ENCODE measurements around the gene KNSTRN. TPM values are rescaled to one million over a fixed set of nuclear protein-coding genes. Genes with fewer than 3 reads are reported as not detected.

KNSTRN gene
- total RNA-seq, 1 donor from 2014 or later, result 48.4 TPM

GRCh38 chr15:40421246-40422157, 39.0 kb downstream of the KNSTRN start:
- Mint-ChIP-seq H3K36me3 (ENCODE audit: low read depth) (peaks cover 3% of the 10 kb centered on the region), H3K27me3 (ENCODE audit: insufficient read depth) (no peaks in the 10 kb centered on the region), H3K27ac (no peak overlapping the region), H3K9me3 (no peaks in the 10 kb centered on the region), H3K4me3 (no peak overlapping the region), H3K4me1 (ENCODE audit: low read depth) (no peaks in the 10 kb centered on the region)
- intact Hi-C loops (cut with micrococcal nuclease), result loop anchor here (1.0 to 10.0 kb wide), 7 partner anchors 16 to 207 kb away; partner anchors contain the start of genes IVD and KNSTRN
- DNase-seq (ENCODE audit: low spot score), result peak; percentile 72

GRCh38 chr15:40424483-40425115, 42.1 kb downstream of the KNSTRN start:
- Mint-ChIP-seq H3K27me3 (ENCODE audit: insufficient read depth) (peaks cover 2% of the 10 kb centered on the region), H3K27ac (no peak overlapping the region), H3K9me3 (no peaks in the 10 kb centered on the region), H3K4me1 (ENCODE audit: low read depth) (no peaks in the 10 kb centered on the region), H3K4me3 (no peak overlapping the region), H3K36me3 (ENCODE audit: low read depth) (no peaks in the 10 kb centered on the region)
- intact Hi-C loops (cut with micrococcal nuclease), result loop anchor here (5.0 to 10.0 kb wide), 2 partner anchors 42 to 210 kb away; partner anchors contain the start of gene KNSTRN
- DNase-seq (ENCODE audit: low spot score), result no peak

- H3K27me3 Mint-ChIP-seq (ENCODE audit: insufficient read depth), result peaks cover 7% of the 10 kb centered on the region
- no peaks in the 10 kb centered on the region for H3K36me3 Mint-ChIP-seq (ENCODE audit: low read depth)
- intact Hi-C loops (cut with micrococcal nuclease), result loop anchor here (10.0 kb wide), 1 partner anchor 211 kb away; no protein-coding TSS in a partner anchor
- no peaks in the 10 kb centered on the region for H3K9me3 Mint-ChIP-seq
- no peak for DNase-seq (ENCODE audit: low spot score)
- H3K4me1 Mint-ChIP-seq (ENCODE audit: low read depth), result no peaks in the 10 kb centered on the region
- H3K27ac Mint-ChIP-seq, result no peak overlapping the region
- no peak overlapping the region for H3K4me3 Mint-ChIP-seq
Measured at GRCh38 chr15:40425681-40426080, 43.2 kb downstream of the KNSTRN start.

GRCh38 chr15:40427188-40427587, 44.7 kb downstream of the KNSTRN start:
- Mint-ChIP-seq H3K4me1 (ENCODE audit: low read depth) (no peaks in the 10 kb centered on the region), H3K27ac (no peak overlapping the region), H3K9me3 (no peaks in the 10 kb centered on the region), H3K4me3 (no peak overlapping the region), H3K36me3 (ENCODE audit: low read depth) (no peaks in the 10 kb centered on the region), H3K27me3 (ENCODE audit: insufficient read depth) (peaks cover 7% of the 10 kb centered on the region)
- DNase-seq (ENCODE audit: low spot score), result no peak
- intact Hi-C loops (cut with micrococcal nuclease), result loop anchor here (10.0 kb wide), 1 partner anchor 212 kb away; no protein-coding TSS in a partner anchor

GRCh38 chr15:40428185-40428584, 45.7 kb downstream of the KNSTRN start:
- peaks cover 8% of the 10 kb centered on the region for H3K27me3 Mint-ChIP-seq (ENCODE audit: insufficient read depth)
- H3K4me3 Mint-ChIP-seq, result no peak overlapping the region
- intact Hi-C loops (cut with micrococcal nuclease), result loop anchor here (10.0 kb wide), 1 partner anchor 213 kb away; no protein-coding TSS in a partner anchor
- H3K4me1 Mint-ChIP-seq (ENCODE audit: low read depth), result no peaks in the 10 kb centered on the region
- H3K27ac Mint-ChIP-seq, result no peak overlapping the region
- no peaks in the 10 kb centered on the region for H3K36me3 Mint-ChIP-seq (ENCODE audit: low read depth)
- H3K9me3 Mint-ChIP-seq, result no peaks in the 10 kb centered on the region
- DNase-seq (ENCODE audit: low spot score), result no peak

DNA sequence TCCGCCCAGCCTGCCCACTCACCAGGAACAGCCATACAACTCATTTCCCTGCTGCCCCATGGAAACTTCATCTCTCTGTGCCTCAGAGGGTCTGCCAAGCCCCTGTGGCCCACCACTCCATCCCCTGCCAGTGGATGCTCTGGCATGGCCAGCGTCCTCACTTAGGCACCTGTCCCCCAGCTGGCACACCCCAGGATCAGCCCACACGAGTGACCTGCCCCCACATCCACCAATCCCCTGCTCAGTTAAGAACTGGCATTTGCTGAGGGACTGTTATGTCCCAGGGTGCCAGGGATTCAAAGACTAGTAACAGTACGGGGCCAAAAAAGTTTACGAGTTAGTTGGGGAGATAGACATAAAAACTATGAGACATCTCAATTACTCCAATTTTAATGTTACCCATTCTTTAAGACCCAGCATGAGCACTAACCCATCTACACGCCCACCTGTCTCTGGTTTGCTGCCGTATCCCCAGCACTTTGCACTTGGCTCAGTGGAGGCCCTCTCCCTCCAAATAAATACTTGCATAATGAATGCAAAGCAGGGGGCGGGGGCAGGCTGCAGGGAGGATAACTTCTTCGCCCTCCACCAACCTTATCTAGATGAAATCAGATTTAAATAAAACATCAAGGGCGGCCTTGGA, 46.7 kb downstream of the KNSTRN start:
- H3K36me3 Mint-ChIP-seq (ENCODE audit: low read depth), result no peaks in the 10 kb centered on the region
- no peak overlapping the region for H3K27ac Mint-ChIP-seq
- no peaks in the 10 kb centered on the region for H3K9me3 Mint-ChIP-seq
- DNase-seq (ENCODE audit: low spot score), result no peak
- no peaks in the 10 kb centered on the region for H3K4me1 Mint-ChIP-seq (ENCODE audit: low read depth)
- intact Hi-C loops (cut with micrococcal nuclease), result loop anchor here (10.0 kb wide), 1 partner anchor 214 kb away; no protein-coding TSS in a partner anchor
- H3K4me3 Mint-ChIP-seq, result no peak overlapping the region
- H3K27me3 Mint-ChIP-seq (ENCODE audit: insufficient read depth), result peaks cover 10% of the 10 kb centered on the region

- peaks cover 20% of the 10 kb centered on the region for H3K27me3 Mint-ChIP-seq (ENCODE audit: insufficient read depth)
- intact Hi-C loops (cut with micrococcal nuclease), result no loop called here
- H3K36me3 Mint-ChIP-seq (ENCODE audit: low read depth), result no peaks in the 10 kb centered on the region
- no peaks in the 10 kb centered on the region for H3K4me1 Mint-ChIP-seq (ENCODE audit: low read depth)
- no peaks in the 10 kb centered on the region for H3K9me3 Mint-ChIP-seq
- no peak overlapping the region for H3K4me3 Mint-ChIP-seq
- DNase-seq (ENCODE audit: low spot score), result no peak
- H3K27ac Mint-ChIP-seq, result no peak overlapping the region
Measured at GRCh38 chr15:40430271-40430805, 47.8 kb downstream of the KNSTRN start.

- Mint-ChIP-seq H3K36me3 (ENCODE audit: low read depth) (no peaks in the 10 kb centered on the region), H3K9me3 (no peaks in the 10 kb centered on the region), H3K27me3 (ENCODE audit: insufficient read depth) (peaks cover 61% of the 10 kb centered on the region), H3K4me3 (no peak overlapping the region), H3K27ac (no peak overlapping the region), H3K4me1 (ENCODE audit: low read depth) (peaks cover 6% of the 10 kb centered on the region)
- intact Hi-C loops (cut with micrococcal nuclease), result no loop called here
- DNase-seq (ENCODE audit: low spot score), result no peak
Measured at GRCh38 chr15:40435023-40435709, 52.6 kb downstream of the KNSTRN start.

GRCh38 chr15:40435710-40436089, 53.2 kb downstream of the KNSTRN start:
- H3K4me3 Mint-ChIP-seq, result peak overlapping the region; percentile 20
- no peaks in the 10 kb centered on the region for H3K9me3 Mint-ChIP-seq

DNA sequence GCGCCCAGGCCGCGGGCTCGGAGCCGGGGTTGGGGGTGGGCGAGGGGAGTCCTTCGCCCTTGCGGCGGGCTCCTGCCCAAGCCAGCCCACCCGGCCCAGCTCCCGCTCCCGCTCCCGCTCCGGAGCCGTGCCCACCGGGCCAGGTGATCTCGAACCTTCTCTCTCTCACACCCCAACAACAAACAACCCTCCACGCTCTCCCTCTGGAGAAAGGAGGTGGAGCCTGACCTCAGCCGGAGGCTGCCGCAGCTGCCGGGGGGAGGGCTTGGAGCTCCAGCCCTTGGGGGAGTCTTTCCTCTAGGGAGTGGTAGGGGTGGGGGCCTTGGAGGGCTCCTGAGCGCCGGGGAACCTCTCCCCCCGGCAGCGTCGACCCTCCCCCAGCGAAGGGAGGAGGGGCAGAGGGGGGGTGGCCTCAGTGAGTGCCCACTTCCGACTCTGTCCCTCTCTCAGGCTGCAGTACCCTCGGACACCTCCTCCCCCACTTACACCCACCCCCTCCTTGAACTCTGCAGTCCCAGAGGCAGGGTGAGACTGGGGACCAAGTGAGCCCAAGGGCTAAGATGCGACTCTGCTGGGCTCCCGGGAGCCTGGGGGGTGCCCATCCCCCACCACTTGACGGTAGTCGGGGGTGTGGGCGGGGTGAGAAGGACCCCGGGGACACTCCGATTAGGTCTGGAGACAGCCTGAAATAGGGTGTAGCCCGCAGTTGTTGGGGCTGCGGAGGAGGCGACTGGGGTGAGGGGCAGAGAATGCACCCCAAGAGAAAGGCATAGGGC, 53.8 kb downstream of the KNSTRN start:
- H3K4me3 Mint-ChIP-seq, result peak overlapping the region; percentile 56
- H3K9me3 Mint-ChIP-seq, result no peaks in the 10 kb centered on the region
- intact Hi-C loops (cut with micrococcal nuclease), result no loop called here
- no peak for DNase-seq (ENCODE audit: low spot score)
- no peak overlapping the region for H3K27ac Mint-ChIP-seq
- no peaks in the 10 kb centered on the region for H3K36me3 Mint-ChIP-seq (ENCODE audit: low read depth)
- peaks cover 57% of the 10 kb centered on the region for H3K27me3 Mint-ChIP-seq (ENCODE audit: insufficient read depth)
- peaks cover 7% of the 10 kb centered on the region for H3K4me1 Mint-ChIP-seq (ENCODE audit: low read depth)

More at GRCh38 chr15:40435710-40436089, 53.2 kb downstream of the KNSTRN start:
- intact Hi-C loops (cut with micrococcal nuclease), result no loop called here
- H3K27ac Mint-ChIP-seq, result no peak overlapping the region
- H3K36me3 Mint-ChIP-seq (ENCODE audit: low read depth), result no peaks in the 10 kb centered on the region
- H3K4me1 Mint-ChIP-seq (ENCODE audit: low read depth), result peaks cover 7% of the 10 kb centered on the region
- DNase-seq (ENCODE audit: low spot score), result no peak
- peaks cover 57% of the 10 kb centered on the region for H3K27me3 Mint-ChIP-seq (ENCODE audit: insufficient read depth)

GRCh38 chr15:40436892-40437751, 54.6 kb downstream of the KNSTRN start:
- Mint-ChIP-seq H3K4me3 (peak overlapping the region; percentile 56), H3K27ac (no peak overlapping the region), H3K4me1 (ENCODE audit: low read depth) (peaks cover 7% of the 10 kb centered on the region), H3K9me3 (no peaks in the 10 kb centered on the region), H3K36me3 (ENCODE audit: low read depth) (no peaks in the 10 kb centered on the region), H3K27me3 (ENCODE audit: insufficient read depth) (peaks cover 57% of the 10 kb centered on the region)
- intact Hi-C loops (cut with micrococcal nuclease), result no loop called here
- DNase-seq (ENCODE audit: low spot score), result no peak

Measured in activated T-helper 1 cell treated with anti-CD3 and anti-CD28 coated beads, Interleukin-12 subunit alpha, Interleukin-12 subunit beta, Interleukin-2, Interleukin-4 antibody, amounts not matched to agents 30 ng/mL and 10 ng/mL and 1 ng/mL, durations not matched to agents 14 hours and 24 hours and 36 hours (primary cell).